HCT116 (cell line): Measurements from ENCODE around the gene HPS5.
"Not testable (repeated sequence)": the region's sequence is repeated elsewhere in the genome, so short reads cannot be mapped to it uniquely, and the experiment has no call there.

ENCODE experiments used
- CEBPB ChIP-seq: IDR thresholded peaks from 2 replicates; pipeline ENCODE4 v1.6.1; 2012; ENCODE audit warnings: low read depth
- EZH2 ChIP-seq: fragments of 200-600 bp; sonication (generic); IDR thresholded peaks from 2 replicates; pipeline ENCODE4 v1.6.1; 2017; ENCODE audit warnings: antibody characterized with exemption, mixed run types
- EZH2phosphoT487 ChIP-seq: fragments of 200-600 bp; IDR thresholded peaks from 2 replicates; pipeline ENCODE4 v1.6.1; 2018; ENCODE audit warnings: antibody characterized with exemption, borderline replicate concordance
- FOSL1 ChIP-seq: IDR thresholded peaks from 2 replicates; pipeline ENCODE4 v1.6.1; 2012; ENCODE audit warnings: low read depth
- JUND ChIP-seq: IDR thresholded peaks from 2 replicates; pipeline ENCODE4 v1.6.1; 2012
- POLR2A ChIP-seq: IDR thresholded peaks from 2 replicates; pipeline ENCODE4 v1.7.0; 2011; ENCODE audit warnings: borderline replicate concordance; ENCODE audit not compliant: insufficient read depth, insufficient read length; ENCODE audit errors: extremely low read depth
- POLR2AphosphoS5 ChIP-seq: IDR thresholded peaks from 2 replicates; pipeline ENCODE4 v1.6.1; 2011; ENCODE audit warnings: mild to moderate bottlenecking, low read depth, low read length, moderate library complexity
- SIN3A ChIP-seq: IDR thresholded peaks from 2 replicates; pipeline ENCODE4 v1.6.1; 2012; ENCODE audit warnings: low read depth
- SRF ChIP-seq: IDR thresholded peaks from 2 replicates; pipeline ENCODE4 v1.6.1; 2012; ENCODE audit warnings: low read depth
- YY1 ChIP-seq: IDR thresholded peaks from 2 replicates; pipeline ENCODE4 v1.6.1; 2011; ENCODE audit warnings: low read length, low read depth, moderate library complexity, mild to moderate bottlenecking; ENCODE audit not compliant: insufficient replicate concordance; ENCODE audit errors: extremely low read depth
- TF ChIP-seq, protein P1 (sequence below), 3 experiments: fragments of 200-600 bp in 1 of 3; sonication (generic) in 1 of 3; IDR thresholded peaks in 2 of 3; conservative IDR thresholded peaks in 1 of 3; 2 replicates each; pipeline ENCODE4 v1.5.1; 2012 to 2017; ENCODE audit warnings: low read depth in 2 of 3, low read length in 2 of 3, antibody characterized with exemption in 1 of 3, borderline replicate concordance in 1 of 3, control low read depth in 1 of 3, mild to moderate bottlenecking in 1 of 3, mixed read lengths in 1 of 3, mixed run types in 1 of 3, moderate library complexity in 1 of 3; ENCODE audit not compliant: insufficient read depth in 1 of 3
- TF ChIP-seq, protein P2 (sequence below): IDR thresholded peaks from 2 replicates; pipeline ENCODE4 v1.6.1; 2012
- TF ChIP-seq, protein P3 (sequence below): IDR thresholded peaks from 2 replicates; pipeline ENCODE4 v1.6.1; 2012

DNA sequence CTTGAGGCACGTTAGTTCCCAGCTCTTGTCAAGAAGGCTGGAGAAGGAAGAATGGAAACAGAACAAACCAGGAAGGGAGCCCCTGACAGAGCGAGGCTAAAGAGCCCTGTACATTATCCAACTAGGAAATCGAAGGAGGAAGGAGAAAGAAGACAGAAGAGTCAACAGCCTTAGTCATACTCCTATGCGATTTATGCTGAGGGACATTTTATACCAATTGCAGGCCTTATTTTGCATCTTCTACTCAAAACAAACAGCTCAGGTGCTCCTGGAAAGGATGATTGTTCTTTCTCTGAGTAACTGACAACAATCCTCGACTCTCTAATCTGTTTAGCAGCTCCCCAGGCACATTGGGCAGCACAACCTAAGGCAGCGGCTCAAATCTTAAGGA lies 74.8 kb downstream of the HPS5 start:
- TF ChIP-seq, protein P1, sequence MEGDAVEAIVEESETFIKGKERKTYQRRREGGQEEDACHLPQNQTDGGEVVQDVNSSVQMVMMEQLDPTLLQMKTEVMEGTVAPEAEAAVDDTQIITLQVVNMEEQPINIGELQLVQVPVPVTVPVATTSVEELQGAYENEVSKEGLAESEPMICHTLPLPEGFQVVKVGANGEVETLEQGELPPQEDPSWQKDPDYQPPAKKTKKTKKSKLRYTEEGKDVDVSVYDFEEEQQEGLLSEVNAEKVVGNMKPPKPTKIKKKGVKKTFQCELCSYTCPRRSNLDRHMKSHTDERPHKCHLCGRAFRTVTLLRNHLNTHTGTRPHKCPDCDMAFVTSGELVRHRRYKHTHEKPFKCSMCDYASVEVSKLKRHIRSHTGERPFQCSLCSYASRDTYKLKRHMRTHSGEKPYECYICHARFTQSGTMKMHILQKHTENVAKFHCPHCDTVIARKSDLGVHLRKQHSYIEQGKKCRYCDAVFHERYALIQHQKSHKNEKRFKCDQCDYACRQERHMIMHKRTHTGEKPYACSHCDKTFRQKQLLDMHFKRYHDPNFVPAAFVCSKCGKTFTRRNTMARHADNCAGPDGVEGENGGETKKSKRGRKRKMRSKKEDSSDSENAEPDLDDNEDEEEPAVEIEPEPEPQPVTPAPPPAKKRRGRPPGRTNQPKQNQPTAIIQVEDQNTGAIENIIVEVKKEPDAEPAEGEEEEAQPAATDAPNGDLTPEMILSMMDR (IDR thresholded peaks at IDR 0.05 in 2 of 3, conservative IDR thresholded peaks at IDR 0.05 in 1 of 3; ENCODE audit: borderline replicate concordance in 1 of 3, insufficient read depth in 1 of 3, low read depth in 2 of 3, low read length in 2 of 3): not testable (repeated sequence)
- TF ChIP-seq EZH2phosphoT487, YY1, SIN3A, CEBPB, POLR2A, POLR2AphosphoS5, JUND, EZH2, FOSL1, SRF: not testable (repeated sequence)
- TF ChIP-seq, protein P2, sequence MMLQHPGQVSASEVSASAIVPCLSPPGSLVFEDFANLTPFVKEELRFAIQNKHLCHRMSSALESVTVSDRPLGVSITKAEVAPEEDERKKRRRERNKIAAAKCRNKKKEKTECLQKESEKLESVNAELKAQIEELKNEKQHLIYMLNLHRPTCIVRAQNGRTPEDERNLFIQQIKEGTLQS: not testable (repeated sequence)
- TF ChIP-seq, protein P3, sequence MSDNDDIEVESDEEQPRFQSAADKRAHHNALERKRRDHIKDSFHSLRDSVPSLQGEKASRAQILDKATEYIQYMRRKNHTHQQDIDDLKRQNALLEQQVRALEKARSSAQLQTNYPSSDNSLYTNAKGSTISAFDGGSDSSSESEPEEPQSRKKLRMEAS: not testable (repeated sequence)
